ENCODE measurements around the gene PLCB1.

- no peak for TF ChIP-seq CTCF (IDR thresholded peaks at IDR 0.05; ENCODE audit: borderline replicate concordance, extremely low read depth, low read length, poor library complexity, severe bottlenecking)
- TF ChIP-seq EZH2 (IDR thresholded peaks at IDR 0.05; ENCODE audit: borderline replicate concordance, low read depth, low read length, severe bottlenecking), result no peak
Measured at GRCh38 chr20:8320306-8320705, 188.2 kb downstream of the PLCB1 start.
